Astrocyte (in vitro differentiated cells and primary cell): Measurements from ENCODE around the gene SIN3B. TPM values are rescaled to one million over a fixed set of nuclear protein-coding genes. Genes with fewer than 3 reads are reported as not detected.
"Not testable (repeated sequence)": the region's sequence is repeated elsewhere in the genome, so short reads cannot be mapped to it uniquely, and the experiment has no call there.

Experiments used
- DNase-seq: peaks from one replicate; pipeline ENCODE4 v3.0.0-alpha.2; 2010; ENCODE audit warnings: low read depth
- FAIRE-seq: peaks from 2 replicates; lab custom pipeline; 2011; peaks lifted over from hg19 to GRCh38; lab: Jason Lieb, UNC
- H2AFZ ChIP-seq: 2 replicates; pipeline ENCODE4 v1.6.0; 2012; ENCODE audit warnings: low read depth, low read length, inconsistent platforms
- H3K27ac ChIP-seq: 2 replicates; pipeline ENCODE4 v1.5.1; 2011; ENCODE audit warnings: low read depth, low read length, inconsistent platforms
- H3K27me3 ChIP-seq: 2 replicates; pipeline ENCODE4 v1.6.0; 2011; ENCODE audit warnings: low read length, inconsistent platforms; ENCODE audit not compliant: insufficient read depth
- H3K36me3 ChIP-seq: 2 replicates; pipeline ENCODE4 v1.5.1; 2011; ENCODE audit warnings: low read length, inconsistent platforms; ENCODE audit not compliant: insufficient read depth
- H3K4me1 ChIP-seq: 2 replicates; pipeline ENCODE4 v1.5.1; 2011; ENCODE audit warnings: low read length, inconsistent platforms; ENCODE audit not compliant: insufficient read depth
- H3K4me2 ChIP-seq: 2 replicates; pipeline ENCODE4 v1.6.0; 2012; ENCODE audit warnings: low read length, inconsistent platforms
- H3K4me3 ChIP-seq: 2 replicates; pipeline ENCODE4 v1.5.1; 2011; ENCODE audit warnings: low read depth, mild to moderate bottlenecking, low read length, inconsistent platforms; ENCODE audit not compliant: insufficient read depth
- H3K79me2 ChIP-seq: 2 replicates; pipeline ENCODE4 v1.6.0; 2012; ENCODE audit warnings: mild to moderate bottlenecking, low read length, inconsistent platforms; ENCODE audit not compliant: insufficient read depth
- H3K9ac ChIP-seq: 2 replicates; pipeline ENCODE4 v1.6.0; 2012; ENCODE audit warnings: mild to moderate bottlenecking, low read length, inconsistent platforms
- H3K9me3 ChIP-seq: 2 replicates; pipeline ENCODE4 v1.5.1; 2012; ENCODE audit warnings: low read depth, mild to moderate bottlenecking, low read length, inconsistent platforms; ENCODE audit not compliant: insufficient read depth
- H4K20me1 ChIP-seq: 2 replicates; pipeline ENCODE4 v1.6.0; 2012; ENCODE audit warnings: low read length, inconsistent platforms; ENCODE audit not compliant: insufficient read depth
- H3K27ac Mint-ChIP-seq: one replicate; pipeline ENCODE4 v1.8.0; 2021; ENCODE audit warnings: mild to moderate bottlenecking, mixed read lengths; ENCODE audit not compliant: unreplicated experiment
- H3K27me3 Mint-ChIP-seq: one replicate; pipeline ENCODE4 v1.8.0; 2021; ENCODE audit warnings: low read depth, mixed read lengths; ENCODE audit not compliant: unreplicated experiment
- H3K36me3 Mint-ChIP-seq: one replicate; pipeline ENCODE4 v1.8.0; 2021; ENCODE audit warnings: low read depth, mixed read lengths; ENCODE audit not compliant: unreplicated experiment
- H3K4me1 Mint-ChIP-seq: one replicate; pipeline ENCODE4 v1.8.0; 2021; ENCODE audit warnings: low read depth, mixed read lengths; ENCODE audit not compliant: unreplicated experiment
- H3K4me3 Mint-ChIP-seq: one replicate; pipeline ENCODE4 v1.8.0; 2021; ENCODE audit warnings: mild to moderate bottlenecking, moderate library complexity, mixed read lengths; ENCODE audit not compliant: unreplicated experiment
- H3K9me3 Mint-ChIP-seq: one replicate; pipeline ENCODE4 v1.8.0; 2021; ENCODE audit warnings: mild to moderate bottlenecking, mixed read lengths; ENCODE audit not compliant: unreplicated experiment
- EZH2 ChIP-seq: IDR thresholded peaks from 2 replicates; pipeline ENCODE4 v1.6.1; 2012; ENCODE audit warnings: mild to moderate bottlenecking, low read length, inconsistent platforms; ENCODE audit not compliant: insufficient read depth
- total RNA-seq: library from RNA; stranded (reverse); gene quantifications from 2 replicates; pipeline ENCODE4 v1.2.1, GENCODE V29; 2021
- TF ChIP-seq, protein P1 (sequence below): IDR thresholded peaks from 2 replicates; pipeline ENCODE4 v1.5.1; 2011; ENCODE audit warnings: low read depth, mild to moderate bottlenecking, inconsistent platforms, low read length, moderate library complexity; ENCODE audit not compliant: insufficient read depth

The SIN3B gene
- total RNA-seq, 1 donor from 2014 or later, result 86.1 TPM

DNA sequence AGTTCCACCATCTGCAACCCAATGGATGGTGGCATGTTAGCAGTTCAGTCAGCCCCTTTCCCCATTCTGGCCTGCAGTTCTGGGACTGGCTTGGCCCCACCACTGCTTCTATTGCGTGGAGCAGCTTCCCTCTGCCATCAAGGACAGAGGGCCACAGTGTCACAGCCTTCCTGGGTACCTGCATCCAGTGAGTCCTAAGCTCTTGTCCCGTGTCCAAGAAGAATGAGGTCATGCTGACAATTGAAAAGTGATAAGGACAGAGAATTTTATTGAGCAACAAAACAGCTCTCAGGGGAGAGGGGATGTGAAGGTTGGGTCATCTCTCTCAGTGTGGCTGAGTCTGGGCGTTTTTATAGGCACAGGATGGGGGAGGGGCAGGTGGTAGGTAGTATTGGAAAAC, 33.5 kb upstream of the SIN3B start:
- Histone ChIP-seq H3K4me1 (no peaks in the 10 kb centered on the region), H3K9me3 (peaks cover 6% of the 10 kb centered on the region), H3K36me3 (no peaks in the 10 kb centered on the region), H3K4me3 (no peak overlapping the region), H2AFZ (no peak overlapping the region), H3K79me2 (no peaks in the 10 kb centered on the region), H3K27ac (no peak overlapping the region), H3K27me3 (no peaks in the 10 kb centered on the region), H3K4me2 (no peak overlapping the region), H3K9ac (no peak overlapping the region), H4K20me1 (no peaks in the 10 kb centered on the region)
- Mint-ChIP-seq H3K36me3 (peaks cover 2% of the 10 kb centered on the region), H3K4me3 (no peak overlapping the region), H3K27me3 (no peaks in the 10 kb centered on the region), H3K27ac (no peak overlapping the region), H3K9me3 (peaks cover 23% of the 10 kb centered on the region), H3K4me1 (no peaks in the 10 kb centered on the region)
- FAIRE-seq (no peak), DNase-seq (no peak)
- TF ChIP-seq, protein P1, sequence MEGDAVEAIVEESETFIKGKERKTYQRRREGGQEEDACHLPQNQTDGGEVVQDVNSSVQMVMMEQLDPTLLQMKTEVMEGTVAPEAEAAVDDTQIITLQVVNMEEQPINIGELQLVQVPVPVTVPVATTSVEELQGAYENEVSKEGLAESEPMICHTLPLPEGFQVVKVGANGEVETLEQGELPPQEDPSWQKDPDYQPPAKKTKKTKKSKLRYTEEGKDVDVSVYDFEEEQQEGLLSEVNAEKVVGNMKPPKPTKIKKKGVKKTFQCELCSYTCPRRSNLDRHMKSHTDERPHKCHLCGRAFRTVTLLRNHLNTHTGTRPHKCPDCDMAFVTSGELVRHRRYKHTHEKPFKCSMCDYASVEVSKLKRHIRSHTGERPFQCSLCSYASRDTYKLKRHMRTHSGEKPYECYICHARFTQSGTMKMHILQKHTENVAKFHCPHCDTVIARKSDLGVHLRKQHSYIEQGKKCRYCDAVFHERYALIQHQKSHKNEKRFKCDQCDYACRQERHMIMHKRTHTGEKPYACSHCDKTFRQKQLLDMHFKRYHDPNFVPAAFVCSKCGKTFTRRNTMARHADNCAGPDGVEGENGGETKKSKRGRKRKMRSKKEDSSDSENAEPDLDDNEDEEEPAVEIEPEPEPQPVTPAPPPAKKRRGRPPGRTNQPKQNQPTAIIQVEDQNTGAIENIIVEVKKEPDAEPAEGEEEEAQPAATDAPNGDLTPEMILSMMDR, result no peak
- TF ChIP-seq EZH2, result no peak

DNA sequence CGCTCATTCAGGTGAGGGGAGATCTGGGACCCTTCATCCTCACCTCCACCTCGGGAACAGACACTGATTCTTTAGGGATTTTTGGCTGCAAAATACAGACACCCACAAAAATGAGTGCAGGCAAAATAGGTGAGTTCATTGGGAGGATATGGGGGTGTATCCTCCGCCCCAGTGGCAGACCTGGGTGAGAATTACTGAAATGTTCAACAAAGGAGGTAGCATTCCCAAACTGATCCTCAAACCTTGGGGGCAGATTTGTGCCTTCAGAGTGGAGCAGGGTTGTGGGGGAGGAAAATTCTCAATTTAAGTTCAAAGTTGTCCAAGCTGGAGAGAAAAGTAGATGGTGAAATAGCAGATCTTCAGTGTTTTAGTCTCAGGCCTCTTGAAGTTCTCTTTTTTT, 31.3 kb upstream of the SIN3B start:
- Histone ChIP-seq H4K20me1 (no peaks in the 10 kb centered on the region), H3K9ac (no peak overlapping the region), H3K4me1 (no peaks in the 10 kb centered on the region), H2AFZ (no peak overlapping the region), H3K4me3 (no peak overlapping the region), H3K27ac (no peak overlapping the region), H3K27me3 (no peaks in the 10 kb centered on the region), H3K79me2 (no peaks in the 10 kb centered on the region), H3K9me3 (peaks cover 4% of the 10 kb centered on the region), H3K4me2 (no peak overlapping the region), H3K36me3 (no peaks in the 10 kb centered on the region)
- H3K27me3 Mint-ChIP-seq, result no peaks in the 10 kb centered on the region
- H3K4me3 Mint-ChIP-seq, result no peak overlapping the region
- no peaks in the 10 kb centered on the region for H3K4me1 Mint-ChIP-seq
- no peak overlapping the region for H3K27ac Mint-ChIP-seq
- peaks cover 2% of the 10 kb centered on the region for H3K36me3 Mint-ChIP-seq
- no peak for TF ChIP-seq EZH2
- TF ChIP-seq, protein P1, result no peak
- no peak for FAIRE-seq
- no peak for DNase-seq
- peaks cover 19% of the 10 kb centered on the region for H3K9me3 Mint-ChIP-seq

DNA sequence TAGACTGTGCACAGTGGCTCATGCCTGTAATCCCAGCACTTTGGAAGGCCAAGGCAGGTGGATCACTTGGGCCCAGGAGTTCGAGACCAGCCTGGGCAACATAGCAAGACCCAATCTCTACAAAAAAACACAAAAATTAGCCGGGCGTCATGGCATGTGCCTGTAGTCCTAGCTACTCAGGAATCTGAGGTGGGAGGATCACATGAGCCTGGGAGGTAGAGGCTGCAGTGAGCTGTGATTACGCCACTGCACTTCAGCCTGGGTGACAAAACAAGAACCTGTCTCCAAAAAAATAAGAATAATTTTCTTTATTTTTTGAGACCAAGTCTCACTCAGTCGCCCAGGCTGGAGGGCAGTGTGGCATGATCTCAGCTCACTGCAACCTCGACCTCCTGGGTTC, 30.9 kb upstream of the SIN3B start:
- not testable (repeated sequence) for H3K4me3 ChIP-seq, DNase-seq, H3K9ac ChIP-seq, H3K27me3 Mint-ChIP-seq, H3K27ac ChIP-seq, H3K36me3 ChIP-seq, H3K79me2 ChIP-seq, H3K4me2 ChIP-seq, H4K20me1 ChIP-seq, H3K27me3 ChIP-seq, H3K4me1 Mint-ChIP-seq, H3K4me3 Mint-ChIP-seq, H2AFZ ChIP-seq, H3K9me3 ChIP-seq, H3K4me1 ChIP-seq, FAIRE-seq, H3K36me3 Mint-ChIP-seq, H3K27ac Mint-ChIP-seq
- peaks cover 19% of the 10 kb centered on the region for H3K9me3 Mint-ChIP-seq
